H1 (cell line): Measurements from ENCODE around the gene SYDE1. TPM values are rescaled to one million over a fixed set of nuclear protein-coding genes. Genes with fewer than 3 reads are reported as not detected.

Source experiments
- CTCF ChIA-PET: fragments of 300-600 bp; sonication (Branson Sonifier 250); formaldehyde crosslinking; loops from one replicate; lab custom pipeline; 2021; ENCODE audit not compliant: partially characterized antibody; lab: Charles Lee
- POLR2A ChIA-PET: fragments of 300-600 bp; sonication (Branson Sonifier 250); formaldehyde crosslinking; loops from one replicate; lab custom pipeline; 2021; ENCODE audit warnings: inconsistent platforms; ENCODE audit not compliant: partially characterized antibody; lab: Charles Lee
- DNase-seq, 2 experiments: peaks; one replicate each; pipeline versions ENCODE4 v3.0.0 to v3.0.0-alpha.2; 2010 to 2022; ENCODE audit warnings: low spot score in 2 of 2, low read depth in 1 of 2, mixed read lengths in 1 of 2
- FAIRE-seq: peaks from 2 replicates; lab custom pipeline; 2011; peaks lifted over from hg19 to GRCh38; lab: Jason Lieb, UNC
- H2AFZ ChIP-seq: 2 replicates; pipeline ENCODE4 v1.8.1; 2012; ENCODE audit warnings: low read length, inconsistent platforms
- H2AK5ac ChIP-seq: 2 replicates; pipeline ENCODE4 v1.6.1; 2013; ENCODE audit warnings: low read depth, low read length
- H2BK120ac ChIP-seq: replicated peaks from 2 replicates; pipeline ENCODE3; 2013; ENCODE audit warnings: low read depth, low read length, inconsistent platforms
- H2BK12ac ChIP-seq: 2 replicates; pipeline ENCODE4 v1.6.1; 2013; ENCODE audit warnings: low read depth, low read length
- H2BK15ac ChIP-seq: 2 replicates; pipeline ENCODE4 v1.6.1; 2013; ENCODE audit warnings: low read length
- H2BK20ac ChIP-seq: 2 replicates; pipeline ENCODE4 v1.6.1; 2013; ENCODE audit warnings: low read length
- H2BK5ac ChIP-seq: 2 replicates; pipeline ENCODE4 v1.6.1; 2013; ENCODE audit warnings: low read depth, low read length
- H3K14ac ChIP-seq: 2 replicates; pipeline ENCODE4 v1.6.1; 2013; ENCODE audit warnings: inconsistent platforms; ENCODE audit not compliant: insufficient read length
- H3K18ac ChIP-seq: 2 replicates; pipeline ENCODE4 v1.6.1; 2013; ENCODE audit warnings: low read length; ENCODE audit errors: extremely low read depth
- H3K23ac ChIP-seq: 2 replicates; pipeline ENCODE4 v1.6.1; 2013; ENCODE audit warnings: inconsistent platforms; ENCODE audit not compliant: insufficient read length
- H3K23me2 ChIP-seq: 2 replicates; pipeline ENCODE4 v1.6.1; 2013; ENCODE audit warnings: low read depth, low read length
- H3K27ac ChIP-seq: 2 replicates; pipeline ENCODE4 v1.6.1; 2011; ENCODE audit warnings: low read depth, low read length, inconsistent platforms
- H3K27me3 ChIP-seq, 4 experiments: replicated peaks in 1 of 4; 1 replicate in 1 of 4; 2 replicates in 3 of 4; pipeline versions ENCODE4 v1.6.1 to v1.8.1; 2011 to 2013; ENCODE audit warnings: low read length in 3 of 4, mild to moderate bottlenecking in 3 of 4, inconsistent platforms in 2 of 4, mixed read lengths in 2 of 4, moderate library complexity in 1 of 4; ENCODE audit not compliant: control insufficient read depth in 3 of 4, insufficient read depth in 3 of 4; ENCODE audit errors: extremely low read depth in 1 of 4
- H3K36me3 ChIP-seq, 4 experiments: 2 replicates each; pipeline versions ENCODE4 v1.6.1 to v1.8.1; 2011 to 2013; ENCODE audit warnings: mild to moderate bottlenecking in 4 of 4, low read length in 3 of 4, moderate library complexity in 2 of 4, control low read depth in 1 of 4, inconsistent platforms in 1 of 4; ENCODE audit not compliant: insufficient read depth in 4 of 4, control insufficient read depth in 2 of 4
- H3K4ac ChIP-seq: replicated peaks from 2 replicates; pipeline ENCODE3; 2013; ENCODE audit warnings: low read length, low read depth, mixed read lengths, inconsistent platforms; ENCODE audit not compliant: insufficient read length
- H3K4me1 ChIP-seq, 4 experiments: replicated peaks in 1 of 4; 1 replicate in 1 of 4; 2 replicates in 3 of 4; pipeline versions ENCODE4 v1.6.1 to v1.8.1; 2011 to 2013; ENCODE audit warnings: low read length in 3 of 4, inconsistent platforms in 2 of 4, mixed read lengths in 1 of 4; ENCODE audit not compliant: insufficient read depth in 4 of 4, control insufficient read depth in 3 of 4
- H3K4me2 ChIP-seq, 2 experiments: 2 replicates each; pipeline versions ENCODE4 v1.6.1 to v1.8.1; 2011 to 2013; ENCODE audit warnings: low read depth in 2 of 2, low read length in 2 of 2, control low read depth in 1 of 2, inconsistent platforms in 1 of 2, mild to moderate bottlenecking in 1 of 2; ENCODE audit not compliant: insufficient read depth in 1 of 2
- H3K4me3 ChIP-seq, 4 experiments: fragments of 200-600, 300-600 bp in 1 of 4; sonication (generic), shearing (Covaris generic), sonication (Bioruptor Twin) in 1 of 4; 2 replicates each; pipeline versions ENCODE4 v1.5.1 to v1.8.1; 2011 to 2016; ENCODE audit warnings: low read length in 4 of 4, low read depth in 3 of 4, control low read depth in 2 of 4, inconsistent platforms in 2 of 4, mild to moderate bottlenecking in 2 of 4, mixed read lengths in 1 of 4, moderate library complexity in 1 of 4; ENCODE audit not compliant: insufficient read depth in 2 of 4; ENCODE audit errors: extremely low read depth in 1 of 4
- H3K56ac ChIP-seq: replicated peaks from 2 replicates; pipeline ENCODE3; 2013; ENCODE audit warnings: low read depth, mild to moderate bottlenecking, mixed read lengths, low read length, inconsistent platforms; ENCODE audit not compliant: insufficient read length
- H3K79me1 ChIP-seq: 2 replicates; pipeline ENCODE4 v1.6.1; 2013; ENCODE audit warnings: low read depth, low read length, control low read depth
- H3K79me2 ChIP-seq, 2 experiments: 2 replicates each; pipeline versions ENCODE4 v1.6.1 to v1.8.1; 2012 to 2013; ENCODE audit warnings: low read length in 2 of 2, mild to moderate bottlenecking in 2 of 2, inconsistent platforms in 1 of 2; ENCODE audit not compliant: insufficient read depth in 2 of 2, control insufficient read depth in 1 of 2
- H3K9ac ChIP-seq, 4 experiments: replicated peaks in 1 of 4; 1 replicate in 1 of 4; 2 replicates in 3 of 4; pipeline versions ENCODE4 v1.6.1 to v1.8.1; 2011 to 2013; ENCODE audit warnings: low read depth in 3 of 4, low read length in 3 of 4, control low read depth in 2 of 4, mild to moderate bottlenecking in 2 of 4, moderate library complexity in 2 of 4, inconsistent platforms in 1 of 4; ENCODE audit errors: extremely low read depth in 1 of 4
- H3K9me3 ChIP-seq, 2 experiments: 2 replicates each; pipeline versions ENCODE4 v1.6.1 to v1.8.1; 2012 to 2013; ENCODE audit warnings: mild to moderate bottlenecking in 2 of 2, moderate library complexity in 2 of 2, control low read depth in 1 of 2, inconsistent platforms in 1 of 2, low read depth in 1 of 2, low read length in 1 of 2, mixed read lengths in 1 of 2; ENCODE audit not compliant: insufficient read depth in 2 of 2
- H4K20me1 ChIP-seq, 2 experiments: replicated peaks in 1 of 2; 2 replicates each; pipeline versions ENCODE3 to v1.8.1; 2011 to 2013; ENCODE audit warnings: inconsistent platforms in 2 of 2, low read length in 2 of 2, mild to moderate bottlenecking in 1 of 2; ENCODE audit not compliant: insufficient read depth in 2 of 2, control insufficient read depth in 1 of 2
- H4K5ac ChIP-seq: 2 replicates; pipeline ENCODE4 v1.6.1; 2013; ENCODE audit warnings: low read length, low read depth, mixed read lengths, inconsistent platforms; ENCODE audit not compliant: insufficient read length
- H4K8ac ChIP-seq: 2 replicates; pipeline ENCODE4 v1.8.0; 2013; ENCODE audit warnings: mild to moderate bottlenecking, moderate library complexity, low read length, inconsistent platforms; ENCODE audit not compliant: insufficient read depth; ENCODE audit errors: extremely low read depth
- H4K91ac ChIP-seq: replicated peaks from 2 replicates; pipeline ENCODE3; 2013; ENCODE audit warnings: low read length, mixed read lengths, inconsistent platforms; ENCODE audit not compliant: insufficient read length
- NANOG ChIP-seq: IDR thresholded peaks from 2 replicates; pipeline ENCODE4 v1.6.1; 2011; ENCODE audit warnings: low read length, low read depth, mild to moderate bottlenecking, inconsistent platforms; ENCODE audit not compliant: insufficient read depth, poor library complexity, severe bottlenecking
- POLR2A ChIP-seq, 2 experiments: IDR thresholded peaks; 1 replicate in 1 of 2; 2 replicates in 1 of 2; pipeline ENCODE4 v1.6.1; 2011; ENCODE audit warnings: low read depth in 2 of 2, low read length in 2 of 2, mild to moderate bottlenecking in 2 of 2; ENCODE audit errors: control extremely low read depth in 1 of 2
- RXRA ChIP-seq: IDR thresholded peaks from 2 replicates; pipeline ENCODE4 v1.6.1; 2011; ENCODE audit warnings: low read depth, mild to moderate bottlenecking, low read length, moderate library complexity; ENCODE audit not compliant: insufficient read depth
- WGBS, 2 experiments: shearing (Covaris generic) in 1 of 2; methylation state at CpG; one replicate each; pipeline versions ENCODE4 v1.1.6 to v1.1.7; 2013 to 2015; ENCODE audit warnings: low lambda C conversion rate in 2 of 2, mixed read lengths in 2 of 2, inconsistent platforms in 1 of 2, low coverage in 1 of 2, missing lambda C conversion rate in 1 of 2; ENCODE audit not compliant: insufficient replicate concordance in 2 of 2, insufficient coverage in 1 of 2, insufficient read length in 1 of 2; ENCODE audit errors: extremely low coverage in 1 of 2, missing lambda C conversion rate in 1 of 2; 5-methylcytosine and 5-hydroxymethylcytosine counted together
- polyA plus RNA-seq, 7 experiments: library from polyadenylated mRNA; depleted of rRNA in 3 of 7; stranded (reverse) in 5 of 7; unstranded in 2 of 7; fragments of >200 nt in 5 of 7; fragments of 200-250 nt in 2 of 7; gene quantifications; 1 replicate in 5 of 7; 2 replicates in 1 of 7; 4 replicates in 1 of 7; pipeline versions ENCODE4 v1.2.1 to v1.2.3, GENCODE V29; 2011 to 2013; ENCODE audit warnings: missing spikeins in 2 of 7, mixed read lengths in 2 of 7
- total RNA-seq: library from RNA; stranded (reverse); fragmentation: NEBNext Ultra II Directional; extraction: Animal tissue kit (Norgen Biotek cat#: 25700); gene quantifications from 2 replicates; pipeline ENCODE4 v1.2.1, GENCODE V29; 2021
- TF ChIP-seq, protein P1 (sequence below): IDR thresholded peaks from 2 replicates; pipeline ENCODE4 v1.6.1; 2011; ENCODE audit warnings: low read length, improper control_type of control experiment

The SYDE1 gene
- total and polyA plus RNA-seq, 2 of the 8 experiments (the other 6 are each of a cell fraction or from before 2014, with no cell fraction given), result 12.0 to 16.8 TPM

DNA sequence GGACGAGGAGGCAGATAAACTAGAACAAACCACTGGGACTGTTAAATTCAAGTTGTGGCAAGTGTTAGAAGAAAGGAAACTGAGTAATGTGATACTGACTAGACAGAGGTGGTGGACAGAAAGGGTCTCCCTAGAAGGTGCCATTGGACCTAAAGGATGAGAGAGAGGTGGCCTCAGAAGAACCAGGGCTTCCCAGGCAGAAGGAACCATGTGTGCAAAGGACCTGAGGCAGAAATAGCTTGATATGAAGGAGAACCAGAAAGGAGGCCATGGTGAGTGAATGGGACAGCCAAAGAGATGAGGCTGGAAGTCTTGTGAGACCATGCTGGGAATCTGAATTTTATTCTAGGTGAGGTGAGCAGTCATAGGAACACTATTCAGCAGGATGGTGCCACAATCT lies 2.8 kb upstream of the SYDE1 start:
- no peak overlapping the region for H2AFZ ChIP-seq
- H3K27me3 ChIP-seq, result no peaks in the 10 kb centered on the region
- ChIA-PET POLR2A (interaction anchor here (1.4 to 6.0 kb wide), 2 partner anchors 13 to 129 kb away, joined by 3 to 52 read pairs; no protein-coding TSS in a partner anchor), CTCF (interaction anchor here (3.2 to 8.0 kb wide), 3 partner anchors 12 to 48 kb away, joined by 11 to 120 read pairs (median 28); no protein-coding TSS in a partner anchor)
- no peak overlapping the region for H3K56ac ChIP-seq
- H2BK15ac ChIP-seq, result no peak overlapping the region
- peaks cover 13% of the 10 kb centered on the region for H3K23me2 ChIP-seq
- no peak overlapping the region for H2BK5ac ChIP-seq
- H3K4me1 ChIP-seq, result peaks cover 4 to 10% (median 6%) of the 10 kb centered on the region in 4 experiments
- H3K18ac ChIP-seq, result no peak overlapping the region
- peaks cover 0 to 3% (median 1%) of the 10 kb centered on the region in 4 experiments; a peak in 2 of 8 replicates for H3K36me3 ChIP-seq
- H4K8ac ChIP-seq, result no peak overlapping the region
- H4K91ac ChIP-seq, result no peak overlapping the region
- no peaks in the 10 kb centered on the region; the same call in 1 of the 2 replicates for H3K79me1 ChIP-seq
- no peak overlapping the region for H2AK5ac ChIP-seq
- H3K23ac ChIP-seq, result no peak overlapping the region
- no peak overlapping the region for H2BK120ac ChIP-seq
- H3K4ac ChIP-seq, result no peak overlapping the region
- DNase-seq (no peak), FAIRE-seq (no peak)
- no peak overlapping the region for H2BK12ac ChIP-seq
- peaks cover 0 to 2% of the 10 kb centered on the region in 2 experiments for H4K20me1 ChIP-seq
- H2BK20ac ChIP-seq, result no peak overlapping the region
- H3K27ac ChIP-seq, result no peak overlapping the region
- no peak overlapping the region for H3K9ac ChIP-seq
- no peak overlapping the region for H3K4me2 ChIP-seq
- H3K9me3 ChIP-seq, result peaks cover 4 to 15% of the 10 kb centered on the region in 2 experiments; a peak in 3 of 4 replicates
- no peak overlapping the region for H3K14ac ChIP-seq
- H4K5ac ChIP-seq, result no peak overlapping the region
- no peak overlapping the region for H3K4me3 ChIP-seq
- H3K79me2 ChIP-seq, result peaks cover 0 to 11% of the 10 kb centered on the region in 2 experiments; a peak in 2 of 4 replicates
- 89% methylated on average over 1 of the region's 1 CpG; no CpG with 5 or more reads in 1 of the 2 experiments for WGBS, 2 experiments
- TF ChIP-seq, protein P1, sequence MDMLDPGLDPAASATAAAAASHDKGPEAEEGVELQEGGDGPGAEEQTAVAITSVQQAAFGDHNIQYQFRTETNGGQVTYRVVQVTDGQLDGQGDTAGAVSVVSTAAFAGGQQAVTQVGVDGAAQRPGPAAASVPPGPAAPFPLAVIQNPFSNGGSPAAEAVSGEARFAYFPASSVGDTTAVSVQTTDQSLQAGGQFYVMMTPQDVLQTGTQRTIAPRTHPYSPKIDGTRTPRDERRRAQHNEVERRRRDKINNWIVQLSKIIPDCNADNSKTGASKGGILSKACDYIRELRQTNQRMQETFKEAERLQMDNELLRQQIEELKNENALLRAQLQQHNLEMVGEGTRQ, result no peak
- TF ChIP-seq RXRA (no peak), NANOG (no peak), POLR2A (IDR thresholded peaks at IDR 0.05; ENCODE audit: control extremely low read depth in 1 of 2, low read depth in 2 of 2, low read length in 2 of 2) (no peak)
